Trophoblast cell (in vitro differentiated cells and primary cell): ENCODE measurements around the gene ULBP2.
"Not testable (repeated sequence)": the region's sequence is repeated elsewhere in the genome, so short reads cannot be mapped to it uniquely, and the experiment has no call there.

Experiments used
- DNase-seq, 2 donors: peaks; one replicate each; pipeline ENCODE4 v3.0.0-alpha.2; 2016
- H2AFZ ChIP-seq: 2 replicates; pipeline ENCODE4 v1.6.1; 2013; ENCODE audit warnings: low read length, moderate library complexity, mild to moderate bottlenecking; ENCODE audit not compliant: insufficient read depth, poor library complexity
- H2AK5ac ChIP-seq: 2 replicates; pipeline ENCODE4 v1.6.1; 2013; ENCODE audit warnings: mild to moderate bottlenecking, low read length
- H2BK120ac ChIP-seq: 2 replicates; pipeline ENCODE4 v1.6.1; 2013; ENCODE audit warnings: low read length, mild to moderate bottlenecking, moderate library complexity; ENCODE audit not compliant: insufficient read depth, poor library complexity
- H2BK12ac ChIP-seq: 2 replicates; pipeline ENCODE4 v1.6.1; 2013; ENCODE audit warnings: mild to moderate bottlenecking, low read length, moderate library complexity
- H2BK5ac ChIP-seq: 2 replicates; pipeline ENCODE4 v1.6.1; 2013; ENCODE audit warnings: low read length, low read depth, moderate library complexity, mild to moderate bottlenecking; ENCODE audit not compliant: poor library complexity
- H3K14ac ChIP-seq: 2 replicates; pipeline ENCODE4 v1.6.1; 2013; ENCODE audit warnings: mild to moderate bottlenecking, low read length
- H3K18ac ChIP-seq: 2 replicates; pipeline ENCODE4 v1.6.1; 2013; ENCODE audit warnings: mild to moderate bottlenecking, low read length
- H3K23ac ChIP-seq: 2 replicates; pipeline ENCODE4 v1.6.1; 2013; ENCODE audit warnings: low read length
- H3K27ac ChIP-seq: 2 replicates; pipeline ENCODE4 v1.5.1; 2013; ENCODE audit warnings: low read depth, mild to moderate bottlenecking, inconsistent platforms, low read length, moderate library complexity
- H3K27me3 ChIP-seq: 2 replicates; pipeline ENCODE4 v1.6.1; 2013; ENCODE audit warnings: inconsistent platforms, mild to moderate bottlenecking, low read length, moderate library complexity; ENCODE audit not compliant: insufficient read depth
- H3K36me3 ChIP-seq, 2 experiments: 1 replicate in 1 of 2; 2 replicates in 1 of 2; pipeline ENCODE4 v1.6.1; 2013; ENCODE audit warnings: low read length in 2 of 2, mild to moderate bottlenecking in 2 of 2, moderate library complexity in 1 of 2; ENCODE audit not compliant: insufficient read depth in 2 of 2, control insufficient read depth in 1 of 2
- H3K4ac ChIP-seq: 2 replicates; pipeline ENCODE4 v1.6.1; 2013; ENCODE audit warnings: low read depth, mild to moderate bottlenecking, low read length, moderate library complexity
- H3K4me1 ChIP-seq, 2 experiments: 1 replicate in 1 of 2; 2 replicates in 1 of 2; pipeline ENCODE4 v1.6.1; 2013; ENCODE audit warnings: low read length in 2 of 2, mild to moderate bottlenecking in 2 of 2, moderate library complexity in 1 of 2; ENCODE audit not compliant: insufficient read depth in 2 of 2, control insufficient read depth in 1 of 2
- H3K4me2 ChIP-seq: 2 replicates; pipeline ENCODE4 v1.6.1; 2013; ENCODE audit warnings: inconsistent platforms, mild to moderate bottlenecking, low read length, moderate library complexity
- H3K4me3 ChIP-seq: 2 replicates; pipeline ENCODE4 v1.5.1; 2013; ENCODE audit warnings: mild to moderate bottlenecking, low read depth, low read length, inconsistent platforms
- H3K79me1 ChIP-seq: one replicate; pipeline ENCODE4 v1.6.1; 2013; ENCODE audit warnings: low read length
- H3K79me2 ChIP-seq: 2 replicates; pipeline ENCODE4 v1.6.1; 2013; ENCODE audit warnings: low read length, mild to moderate bottlenecking; ENCODE audit not compliant: control insufficient read depth, insufficient read depth, poor library complexity
- H3K9ac ChIP-seq: 2 replicates; pipeline ENCODE4 v1.6.1; 2013; ENCODE audit warnings: mild to moderate bottlenecking, low read length
- H3K9me3 ChIP-seq: 2 replicates; pipeline ENCODE4 v1.6.1; 2013; ENCODE audit warnings: low read depth, mild to moderate bottlenecking, control low read depth, inconsistent platforms, low read length; ENCODE audit not compliant: insufficient read depth
- H4K12ac ChIP-seq: 2 replicates; pipeline ENCODE4 v1.6.1; 2013; ENCODE audit warnings: low read depth, mild to moderate bottlenecking, low read length, moderate library complexity
- H4K8ac ChIP-seq: 2 replicates; pipeline ENCODE4 v1.6.1; 2013; ENCODE audit warnings: low read depth, mild to moderate bottlenecking, low read length, moderate library complexity
- H4K91ac ChIP-seq: one replicate; pipeline ENCODE4 v1.6.1; 2013; ENCODE audit warnings: low read depth, mild to moderate bottlenecking, low read length, moderate library complexity
- WGBS: extraction: QIAGEN DNeasy Blood & Tissue Kit; methylation state at CpG from one replicate; pipeline ENCODE4 v1.1.7; 2013; ENCODE audit warnings: missing lambda C conversion rate; ENCODE audit not compliant: insufficient read length, insufficient coverage; ENCODE audit errors: extremely low coverage; 5-methylcytosine and 5-hydroxymethylcytosine counted together

Gene ULBP2

DNA sequence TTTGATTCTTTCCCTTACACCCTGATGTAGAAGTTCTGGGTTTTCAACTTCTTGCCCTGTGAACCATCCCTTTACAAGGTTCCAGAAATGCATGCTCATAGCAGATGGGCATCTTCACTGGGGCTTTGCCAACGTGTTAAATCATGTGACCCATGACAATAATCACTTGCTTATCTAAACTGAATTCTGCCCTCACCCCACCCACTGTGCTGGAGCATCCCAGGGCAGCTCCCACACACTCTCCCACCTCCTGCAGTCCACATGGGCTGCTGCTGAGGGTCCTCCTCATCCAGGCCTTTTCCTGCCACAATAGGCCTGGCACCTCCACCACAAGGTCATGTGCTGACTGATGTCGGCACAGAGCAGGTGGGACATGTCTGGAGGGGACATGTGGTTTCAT, 26.2 kb downstream of the ULBP2 start:
- no CpG with 5 or more reads among the region's 2 CpGs for WGBS
- not testable (repeated sequence) for H2BK5ac ChIP-seq, H2BK12ac ChIP-seq

GRCh38 chr6:149968909-149969308, 27.1 kb downstream of the ULBP2 start:
- no CpG with 5 or more reads among the region's 2 CpGs for WGBS
- not testable (repeated sequence) for H3K79me2 ChIP-seq, H3K36me3 ChIP-seq, H2BK120ac ChIP-seq, H3K9ac ChIP-seq, DNase-seq, H3K9me3 ChIP-seq, H2AFZ ChIP-seq, H4K12ac ChIP-seq, H3K4ac ChIP-seq, H3K4me3 ChIP-seq, H3K18ac ChIP-seq, H2AK5ac ChIP-seq, H3K23ac ChIP-seq, H3K27ac ChIP-seq, H2BK12ac ChIP-seq, H3K79me1 ChIP-seq, H4K91ac ChIP-seq, H3K4me2 ChIP-seq, H4K8ac ChIP-seq, H2BK5ac ChIP-seq, H3K14ac ChIP-seq
- Histone ChIP-seq H3K27me3 (peaks cover 32% of the 10 kb centered on the region), H3K4me1 (peaks cover 7 to 12% of the 10 kb centered on the region in 2 experiments)

More for the DNA sequence above, 26.2 kb downstream of the ULBP2 start:
- not testable (repeated sequence) for H3K4me2 ChIP-seq, H2AFZ ChIP-seq, DNase-seq, H2AK5ac ChIP-seq, H3K36me3 ChIP-seq, H4K91ac ChIP-seq, H2BK120ac ChIP-seq, H3K79me1 ChIP-seq, H3K9me3 ChIP-seq, H3K14ac ChIP-seq, H3K79me2 ChIP-seq, H3K4me3 ChIP-seq, H3K18ac ChIP-seq, H3K27ac ChIP-seq, H3K23ac ChIP-seq, H4K8ac ChIP-seq, H3K9ac ChIP-seq, H4K12ac ChIP-seq, H3K4ac ChIP-seq
- Histone ChIP-seq H3K27me3 (peaks cover 39% of the 10 kb centered on the region), H3K4me1 (peaks cover 9 to 18% of the 10 kb centered on the region in 2 experiments)

GRCh38 chr6:149969635-149970034, 27.8 kb downstream of the ULBP2 start:
- H2AFZ ChIP-seq = no peak overlapping the region
- no peak overlapping the region for H3K9ac ChIP-seq
- no peak overlapping the region for H2BK5ac ChIP-seq
- no peak overlapping the region for H2BK12ac ChIP-seq
- no peak overlapping the region for H3K23ac ChIP-seq
- no peak overlapping the region for H3K27ac ChIP-seq
- DNase-seq = no peak
- no CpG with 5 or more reads among the region's 2 CpGs for WGBS
- no peak overlapping the region for H2BK120ac ChIP-seq
- no peaks in the 10 kb centered on the region for H3K36me3 ChIP-seq
- H3K79me1 ChIP-seq = no peaks in the 10 kb centered on the region
- no peak overlapping the region for H2AK5ac ChIP-seq
- peaks cover 25% of the 10 kb centered on the region for H3K27me3 ChIP-seq
- H4K8ac ChIP-seq = no peak overlapping the region
- H3K4ac ChIP-seq = no peak overlapping the region
- H3K4me3 ChIP-seq = no peak overlapping the region
- H4K91ac ChIP-seq = no peak overlapping the region
- no peaks in the 10 kb centered on the region for H3K79me2 ChIP-seq
- H3K18ac ChIP-seq = no peak overlapping the region
- H3K4me2 ChIP-seq = no peak overlapping the region
- H3K9me3 ChIP-seq = peaks cover 8% of the 10 kb centered on the region
- peaks cover 3 to 5% of the 10 kb centered on the region in 2 experiments for H3K4me1 ChIP-seq
- H4K12ac ChIP-seq = no peak overlapping the region
- no peak overlapping the region for H3K14ac ChIP-seq

DNA sequence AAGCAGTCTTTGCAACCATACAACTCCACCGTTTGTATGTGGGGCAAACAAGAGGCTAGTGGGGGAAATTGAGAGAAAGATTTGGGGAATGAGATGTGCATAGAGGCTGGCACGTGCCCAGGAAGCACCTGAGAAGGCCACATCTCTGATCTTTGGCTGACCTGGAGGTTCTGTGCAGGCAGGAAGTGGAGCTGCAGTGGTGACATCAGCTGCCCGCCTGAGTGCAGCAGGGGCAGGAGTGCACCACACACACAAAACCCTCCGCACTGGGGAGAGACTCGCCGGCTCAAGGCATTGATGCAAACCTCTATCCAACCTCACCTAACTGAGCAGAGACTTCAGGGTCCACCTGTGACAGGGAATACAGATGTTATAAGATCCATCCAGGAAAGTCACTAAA, 32.6 kb downstream of the ULBP2 start:
- not testable (repeated sequence) for H3K23ac ChIP-seq, H3K4me2 ChIP-seq, H3K4me3 ChIP-seq, H4K91ac ChIP-seq, H2BK12ac ChIP-seq, H2AFZ ChIP-seq, H2BK5ac ChIP-seq, H3K14ac ChIP-seq, H3K36me3 ChIP-seq, DNase-seq, H3K79me2 ChIP-seq, H3K9me3 ChIP-seq, H3K4ac ChIP-seq, H3K79me1 ChIP-seq, H3K4me1 ChIP-seq, H3K9ac ChIP-seq, H2BK120ac ChIP-seq, H4K8ac ChIP-seq, H3K27me3 ChIP-seq, H3K18ac ChIP-seq, H4K12ac ChIP-seq, H3K27ac ChIP-seq, H2AK5ac ChIP-seq
- no CpG with 5 or more reads among the region's 6 CpGs for WGBS
